Measurements from ENCODE around the gene DUSP3.

The DUSP3 gene

GRCh38 chr17:43750153-43750552 lies 28.6 kb downstream of the DUSP3 start:
- POLR2A ChIA-PET: no interaction called here
- no peak for DNase-seq (ENCODE audit: extremely low spot score)
- TF ChIP-seq CTCF (IDR thresholded peaks at IDR 0.05; ENCODE audit: control extremely low read depth, extremely low read depth, low read depth, missing control alignments): no peak
- CTCF ChIA-PET: interaction anchor here (1.0 to 19.1 kb wide), 3 partner anchors 9 to 54 kb away, joined by 3 to 503 read pairs (median 33); partner anchors contain the start of gene SOST

GRCh38 chr17:43745541-43745940 lies 33.2 kb downstream of the DUSP3 start:
- ChIA-PET POLR2A (no interaction called here), CTCF (interaction anchor here (1.2 to 19.1 kb wide), 3 partner anchors 14 to 50 kb away, joined by 3 to 503 read pairs (median 10); no protein-coding TSS in a partner anchor)
- no peak for TF ChIP-seq CTCF (IDR thresholded peaks at IDR 0.05; ENCODE audit: control extremely low read depth, extremely low read depth, low read depth, missing control alignments)
- no peak for DNase-seq (ENCODE audit: extremely low spot score)

- no peak for DNase-seq (ENCODE audit: extremely low spot score)
- TF ChIP-seq CTCF (IDR thresholded peaks at IDR 0.05; ENCODE audit: control extremely low read depth, extremely low read depth, low read depth, missing control alignments): no peak
- ChIA-PET POLR2A (interaction anchor here (0.6 kb wide), 1 partner anchor 66 kb away, joined by 3 read pairs; no protein-coding TSS in a partner anchor), CTCF (interaction anchor here (0.9 to 1.5 kb wide), 3 partner anchors 11 to 24 kb away, joined by 3 to 4 read pairs (median 4); no protein-coding TSS in a partner anchor)
These were observed 37.1 kb downstream of the DUSP3 start for GRCh38 chr17:43741636-43742035.

- CTCF ChIA-PET: interaction anchor here (0.9 to 1.5 kb wide), 3 partner anchors 12 to 26 kb away, joined by 3 to 4 read pairs (median 4); no protein-coding TSS in a partner anchor
- POLR2A ChIA-PET: no interaction called here
These were observed 38.2 kb downstream of the DUSP3 start for GRCh38 chr17:43740541-43740940.

GRCh38 chr17:43737722-43738121 lies 41.1 kb downstream of the DUSP3 start:
- no peak for DNase-seq (ENCODE audit: extremely low spot score)
- CTCF ChIA-PET: interaction anchor here (0.9 to 1.8 kb wide), 3 partner anchors 23 to 44 kb away, joined by 3 to 5 read pairs (median 4); no protein-coding TSS in a partner anchor
- TF ChIP-seq CTCF (IDR thresholded peaks at IDR 0.05; ENCODE audit: control extremely low read depth, extremely low read depth, low read depth, missing control alignments): no peak
- POLR2A ChIA-PET: no interaction called here

More at GRCh38 chr17:43740541-43740940, 38.2 kb downstream of the DUSP3 start:
- no peak for DNase-seq (ENCODE audit: extremely low spot score)
- no peak for TF ChIP-seq CTCF (IDR thresholded peaks at IDR 0.05; ENCODE audit: control extremely low read depth, extremely low read depth, low read depth, missing control alignments)

- TF ChIP-seq CTCF (IDR thresholded peaks at IDR 0.05; ENCODE audit: control extremely low read depth, extremely low read depth, low read depth, missing control alignments): no peak
- CTCF ChIA-PET: interaction anchor here (0.9 to 1.4 kb wide), 2 partner anchors 13 to 43 kb away, joined by 3 to 4 read pairs; no protein-coding TSS in a partner anchor
- no peak for DNase-seq (ENCODE audit: extremely low spot score)
- POLR2A ChIA-PET: no interaction called here
These were observed 42.4 kb downstream of the DUSP3 start for GRCh38 chr17:43736389-43736788.

Data from GM10248 (cell line).